HG03520 (cell line): ENCODE results near the gene ADGRL2.

Experiments used
- ATAC-seq: cut with Tn5 transposase; IDR thresholded peaks from one replicate; pipeline ENCODE4 v1.9.1; 2021; ENCODE audit warnings: mild to moderate bottlenecking, moderate library complexity; ENCODE audit not compliant: unreplicated experiment

The ADGRL2 gene

GRCh38 chr1:81976539-81976938, 175.8 kb downstream of the ADGRL2 start:
- no peak for ATAC-seq

GRCh38 chr1:81978945-81979344, 178.2 kb downstream of the ADGRL2 start:
- no peak for ATAC-seq

- no peak for ATAC-seq
These were observed 181.8 kb downstream of the ADGRL2 start for GRCh38 chr1:81982523-81982922.

- ATAC-seq: no peak
These were observed 188.8 kb downstream of the ADGRL2 start for GRCh38 chr1:81989524-81989923.

- no peak for ATAC-seq
These were observed 189.5 kb downstream of the ADGRL2 start for GRCh38 chr1:81990241-81990640.

- ATAC-seq: no peak
These were observed 197.4 kb downstream of the ADGRL2 start for GRCh38 chr1:81998165-81998564.

- ATAC-seq: no peak
These were observed 198.6 kb downstream of the ADGRL2 start for GRCh38 chr1:81999364-81999763.

GRCh38 chr1:82000221-82000620, 199.5 kb downstream of the ADGRL2 start:
- no peak for ATAC-seq

- no peak for ATAC-seq
These were observed 200.6 kb downstream of the ADGRL2 start for GRCh38 chr1:82001345-82001744.

- ATAC-seq: no peak
These were observed 207.1 kb downstream of the ADGRL2 start for GRCh38 chr1:82007804-82008203.

GRCh38 chr1:82013702-82014101, 213.0 kb downstream of the ADGRL2 start:
- no peak for ATAC-seq

GRCh38 chr1:82015444-82015843, 214.7 kb downstream of the ADGRL2 start:
- no peak for ATAC-seq

- ATAC-seq: no peak
These were observed 217.6 kb downstream of the ADGRL2 start for GRCh38 chr1:82018319-82018718.

- ATAC-seq: no peak
These were observed 218.8 kb downstream of the ADGRL2 start for GRCh38 chr1:82019508-82019907.

- no peak for ATAC-seq
These were observed 230.1 kb downstream of the ADGRL2 start for GRCh38 chr1:82030830-82031229.

GRCh38 chr1:82032068-82032467, 231.3 kb downstream of the ADGRL2 start:
- ATAC-seq: no peak

GRCh38 chr1:82034812-82035211, 234.1 kb downstream of the ADGRL2 start:
- no peak for ATAC-seq
